Uterus (tissue), 4 donors: Measurements from ENCODE around the gene MCUB. TPM values are rescaled to one million over a fixed set of nuclear protein-coding genes. Genes with fewer than 3 reads are reported as not detected.
A peak's percentile ranks its signal among the peaks of the same experiment; 100 is the strongest.

Experiments
- DNase-seq, 2 donors: peaks; one replicate each; pipeline ENCODE4 v3.0.0-alpha.2; 2019 to 2020
- H3K27ac ChIP-seq, 2 donors: fragments of 200-600 bp; sonication (generic); 1 replicate in 1 of 2; 2 replicates in 1 of 2; pipeline ENCODE4 v1.5.1; 2016 to 2018
- H3K27me3 ChIP-seq, 2 donors: fragments of 200-600 bp; sonication (generic); one replicate each; pipeline ENCODE4 v1.5.1; 2018 to 2019; ENCODE audit warnings: control low read depth in 1 of 2
- H3K36me3 ChIP-seq, 2 donors: fragments of 200-600 bp; sonication (generic); one replicate each; pipeline ENCODE4 v1.5.1; 2019; ENCODE audit warnings: control low read depth in 1 of 2
- H3K4me1 ChIP-seq, 2 donors: fragments of 200-600 bp; sonication (generic); one replicate each; pipeline ENCODE4 v1.5.1; 2018 to 2019; ENCODE audit warnings: control low read depth in 1 of 2
- H3K4me3 ChIP-seq, 2 donors: fragments of 200-600 bp; sonication (generic); 1 replicate in 1 of 2; 2 replicates in 1 of 2; pipeline ENCODE4 v1.5.1; 2018 to 2019; ENCODE audit warnings: mild to moderate bottlenecking in 1 of 2
- H3K9me3 ChIP-seq, 2 donors: fragments of 200-600 bp; sonication (generic); one replicate each; pipeline ENCODE4 v1.5.1; 2019; ENCODE audit warnings: control low read depth in 1 of 2
- CTCF ChIP-seq, 4 experiments: fragments of 200-600 bp in 2 of 4; fragments of 450-650 bp in 2 of 4; sonication (generic) in 2 of 4; IDR thresholded peaks; one replicate each; pipeline ENCODE4 v1.5.1; 2016 to 2019; ENCODE audit warnings: antibody characterized with exemption in 4 of 4, mild to moderate bottlenecking in 2 of 4, moderate library complexity in 1 of 4
- POLR2A ChIP-seq, 2 donors: fragments of 450-650 bp; IDR thresholded peaks; one replicate each; pipeline ENCODE4 v1.6.1; 2016; ENCODE audit warnings: antibody characterized with exemption in 2 of 2, mild to moderate bottlenecking in 1 of 2, moderate library complexity in 1 of 2
- intact Hi-C: fragments of 100-400 bp; cut with DNase I; formaldehyde crosslinking; loops from one replicate; pipeline ENCODE4 v1.15.1; 2023; ENCODE audit warnings: low total_unique reads
- total RNA-seq, 4 donors: library from RNA; depleted of rRNA in 3 of 4; stranded (reverse); fragments of >200 nt in 3 of 4; gene quantifications; one replicate each; pipeline versions ENCODE4 v1.1.0 to v1.2.4, GENCODE V29; 2014 to 2023
- donor health status: DM: yes; HTN: yes; CAD: no.

The MCUB gene
- total RNA-seq, 4 donors from 2014 or later: 3.3 to 34.8 (median 21.4) TPM

DNA sequence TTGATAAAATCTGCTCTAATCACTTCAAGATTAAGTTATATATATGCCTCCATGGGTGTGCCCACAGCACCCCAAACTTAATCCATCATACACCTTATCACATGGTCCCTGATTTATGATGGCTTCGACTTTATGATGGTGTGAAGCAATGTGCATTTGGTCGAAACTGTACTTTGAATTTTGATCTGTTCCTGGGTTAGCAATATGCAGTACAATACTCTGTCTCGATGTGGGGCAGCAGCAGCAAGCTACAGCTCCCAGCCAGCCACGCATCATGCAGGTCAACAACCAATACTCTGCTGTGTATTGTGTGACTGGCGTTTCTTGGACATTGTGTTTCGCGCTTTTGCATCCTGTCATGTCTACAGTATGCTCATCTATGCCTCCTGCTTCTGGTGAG, 62.6 kb downstream of the MCUB start:
- Histone ChIP-seq H3K27ac (no peak overlapping the region), H3K4me3 (no peak overlapping the region), H3K9me3 (no peaks in the 10 kb centered on the region), H3K4me1 (no peaks in the 10 kb centered on the region), H3K27me3 (no peaks in the 10 kb centered on the region), H3K36me3 (no peaks in the 10 kb centered on the region)
- intact Hi-C loops: no loop called here
- DNase-seq: no peak
- no peak for TF ChIP-seq CTCF (IDR thresholded peaks at IDR 0.05)
- TF ChIP-seq POLR2A (IDR thresholded peaks at IDR 0.05): no peak

GRCh38 chr4:109624536-109624935, 64.5 kb downstream of the MCUB start:
- no peaks in the 10 kb centered on the region for H3K36me3 ChIP-seq
- DNase-seq: no peak
- H3K27ac ChIP-seq: no peak overlapping the region
- no peaks in the 10 kb centered on the region for H3K4me1 ChIP-seq
- H3K9me3 ChIP-seq: no peaks in the 10 kb centered on the region
- TF ChIP-seq CTCF (IDR thresholded peaks at IDR 0.05) (no peak), POLR2A (IDR thresholded peaks at IDR 0.05) (no peak)
- intact Hi-C loops: no loop called here
- no peak overlapping the region for H3K4me3 ChIP-seq
- H3K27me3 ChIP-seq: no peaks in the 10 kb centered on the region

- Histone ChIP-seq H3K9me3 (no peaks in the 10 kb centered on the region), H3K36me3 (no peaks in the 10 kb centered on the region), H3K27me3 (no peaks in the 10 kb centered on the region), H3K4me1 (no peaks in the 10 kb centered on the region), H3K27ac (no peak overlapping the region), H3K4me3 (no peak overlapping the region)
- no peak for DNase-seq
- TF ChIP-seq POLR2A (IDR thresholded peaks at IDR 0.05): no peak
- no peak for TF ChIP-seq CTCF (IDR thresholded peaks at IDR 0.05)
- intact Hi-C loops: no loop called here
Observed at GRCh38 chr4:109627361-109627760, 67.3 kb downstream of the MCUB start.

DNA sequence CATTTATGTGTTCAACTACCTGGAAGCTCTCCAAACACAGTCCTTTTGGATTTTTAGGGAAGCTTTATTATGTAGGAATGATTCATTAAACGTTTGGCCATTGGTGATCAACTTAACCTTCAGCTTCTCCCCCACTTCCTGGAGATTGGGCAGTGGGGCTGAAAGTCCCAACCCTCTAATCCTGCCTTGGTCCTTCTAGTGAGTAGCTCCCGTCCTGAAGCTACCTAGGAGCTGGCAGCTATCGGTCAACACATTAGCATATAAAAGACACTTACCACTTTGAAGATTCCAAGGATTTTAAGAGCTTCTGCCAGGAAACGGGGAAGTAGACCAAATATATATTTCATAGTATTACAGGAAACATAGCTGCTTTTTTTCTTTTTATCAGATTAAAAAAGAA, 69.7 kb downstream of the MCUB start:
- no peak for DNase-seq
- no peak for TF ChIP-seq CTCF (IDR thresholded peaks at IDR 0.05)
- no peak for TF ChIP-seq POLR2A (IDR thresholded peaks at IDR 0.05)
- Histone ChIP-seq H3K27me3 (no peaks in the 10 kb centered on the region), H3K9me3 (no peaks in the 10 kb centered on the region), H3K27ac (no peak overlapping the region), H3K4me3 (no peak overlapping the region), H3K36me3 (no peaks in the 10 kb centered on the region), H3K4me1 (no peaks in the 10 kb centered on the region)
- intact Hi-C loops: no loop called here

DNA sequence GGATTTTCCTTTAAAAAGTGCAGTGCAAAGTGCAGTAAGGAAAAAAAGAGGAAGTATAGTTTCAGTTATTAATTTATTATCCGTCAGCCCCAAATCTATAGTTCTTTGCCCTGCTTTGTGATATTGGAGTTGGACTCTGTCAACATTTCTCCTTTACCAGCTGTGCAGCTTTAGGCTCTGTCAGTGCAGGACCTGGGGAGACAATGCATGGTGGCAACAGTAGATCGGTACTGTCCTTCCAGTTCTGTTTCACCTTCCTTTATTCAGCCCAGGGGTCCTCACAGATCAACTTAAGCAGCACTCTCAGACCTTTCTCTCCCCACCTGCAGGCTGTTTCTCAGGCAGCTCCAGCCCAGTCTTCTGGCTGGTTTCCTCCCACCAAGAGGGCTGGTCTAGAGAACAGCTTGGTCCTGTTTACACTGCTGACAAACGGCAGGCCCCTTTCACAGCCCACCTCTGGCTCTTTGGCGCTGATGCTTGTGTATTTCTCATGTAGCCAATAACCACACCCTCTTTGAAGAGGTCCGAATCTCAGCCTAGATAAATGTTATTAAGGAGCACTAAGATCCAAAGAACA, 71.6 kb downstream of the MCUB start:
- Histone ChIP-seq H3K9me3 (no peaks in the 10 kb centered on the region), H3K36me3 (no peaks in the 10 kb centered on the region), H3K4me3 (no peak overlapping the region), H3K27ac (peak overlapping the region; percentile 46 to 67), H3K27me3 (no peaks in the 10 kb centered on the region), H3K4me1 (no peaks in the 10 kb centered on the region)
- DNase-seq: peak; percentile 33 to 38
- TF ChIP-seq POLR2A (IDR thresholded peaks at IDR 0.05): no peak
- no peak for TF ChIP-seq CTCF (IDR thresholded peaks at IDR 0.05)
- intact Hi-C loops: no loop called here
